ENCODE data around the gene SULF2.

DNA sequence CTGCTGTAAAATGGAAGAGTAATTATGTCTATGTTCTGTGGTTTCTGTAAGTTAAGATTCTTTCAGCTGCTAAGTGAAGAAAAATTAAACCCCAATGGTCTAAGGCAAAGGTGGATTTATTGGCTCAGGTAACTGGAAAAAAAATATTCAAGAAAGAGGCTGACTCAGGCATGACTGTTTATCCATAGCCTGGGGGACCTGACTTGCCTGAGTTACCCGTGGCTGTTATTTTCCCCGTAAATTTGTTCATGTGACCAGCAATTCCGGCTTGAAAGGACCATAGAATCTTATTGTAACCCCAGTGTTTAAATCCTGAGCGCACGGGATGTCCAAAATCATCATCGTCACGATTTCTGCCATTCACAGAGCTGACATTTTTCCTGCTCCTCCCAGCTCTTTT is 32.3 kb upstream of the SULF2 start:
- TF ChIP-seq EZH2 (IDR thresholded peaks at IDR 0.05; ENCODE audit: low read depth): no peak
- TF ChIP-seq, protein P1, sequence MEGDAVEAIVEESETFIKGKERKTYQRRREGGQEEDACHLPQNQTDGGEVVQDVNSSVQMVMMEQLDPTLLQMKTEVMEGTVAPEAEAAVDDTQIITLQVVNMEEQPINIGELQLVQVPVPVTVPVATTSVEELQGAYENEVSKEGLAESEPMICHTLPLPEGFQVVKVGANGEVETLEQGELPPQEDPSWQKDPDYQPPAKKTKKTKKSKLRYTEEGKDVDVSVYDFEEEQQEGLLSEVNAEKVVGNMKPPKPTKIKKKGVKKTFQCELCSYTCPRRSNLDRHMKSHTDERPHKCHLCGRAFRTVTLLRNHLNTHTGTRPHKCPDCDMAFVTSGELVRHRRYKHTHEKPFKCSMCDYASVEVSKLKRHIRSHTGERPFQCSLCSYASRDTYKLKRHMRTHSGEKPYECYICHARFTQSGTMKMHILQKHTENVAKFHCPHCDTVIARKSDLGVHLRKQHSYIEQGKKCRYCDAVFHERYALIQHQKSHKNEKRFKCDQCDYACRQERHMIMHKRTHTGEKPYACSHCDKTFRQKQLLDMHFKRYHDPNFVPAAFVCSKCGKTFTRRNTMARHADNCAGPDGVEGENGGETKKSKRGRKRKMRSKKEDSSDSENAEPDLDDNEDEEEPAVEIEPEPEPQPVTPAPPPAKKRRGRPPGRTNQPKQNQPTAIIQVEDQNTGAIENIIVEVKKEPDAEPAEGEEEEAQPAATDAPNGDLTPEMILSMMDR (conservative IDR thresholded peaks at IDR 0.05): no peak

Measured in PC-9 (cell line).